H9 (cell line): ENCODE measurements around the gene DPH5. TPM values are rescaled to one million over a fixed set of nuclear protein-coding genes. Genes with fewer than 3 reads are reported as not detected.
"Not testable (repeated sequence)": the region's sequence is repeated elsewhere in the genome, so short reads cannot be mapped to it uniquely, and the experiment has no call there.

Experiments
- DNase-seq: peaks from one replicate; pipeline ENCODE4 v3.0.0-alpha.2; 2017
- H2AFZ ChIP-seq: one replicate; pipeline ENCODE4 v1.6.1; 2013; ENCODE audit warnings: mild to moderate bottlenecking, low read length, control low read depth, moderate library complexity
- H2AK5ac ChIP-seq: 2 replicates; pipeline ENCODE4 v1.6.1; 2013; ENCODE audit warnings: low read length, control low read depth, mixed read lengths; ENCODE audit not compliant: insufficient read length
- H2BK120ac ChIP-seq: one replicate; pipeline ENCODE4 v1.6.1; 2013; ENCODE audit warnings: low read depth, mild to moderate bottlenecking, low read length, control low read depth, inconsistent platforms; ENCODE audit not compliant: poor library complexity, severe bottlenecking
- H2BK12ac ChIP-seq: 2 replicates; pipeline ENCODE4 v1.6.1; 2013; ENCODE audit warnings: low read length, control low read depth, mixed read lengths, low read depth; ENCODE audit not compliant: insufficient read length
- H2BK15ac ChIP-seq: 2 replicates; pipeline ENCODE4 v1.6.1; 2013; ENCODE audit warnings: low read depth, low read length, control low read depth
- H2BK20ac ChIP-seq: one replicate; pipeline ENCODE4 v1.6.1; 2013; ENCODE audit warnings: low read depth, mild to moderate bottlenecking, low read length, control low read depth, inconsistent platforms; ENCODE audit not compliant: poor library complexity, severe bottlenecking
- H2BK5ac ChIP-seq: 2 replicates; pipeline ENCODE4 v1.6.1; 2013; ENCODE audit warnings: low read length, control low read depth, mixed read lengths; ENCODE audit not compliant: insufficient read length
- H3K14ac ChIP-seq: 2 replicates; pipeline ENCODE4 v1.6.1; 2013; ENCODE audit warnings: low read length, control low read depth; ENCODE audit not compliant: insufficient read depth
- H3K18ac ChIP-seq: 2 replicates; pipeline ENCODE4 v1.6.1; 2013; ENCODE audit warnings: low read depth, mild to moderate bottlenecking, mixed read lengths, low read length, control low read depth; ENCODE audit not compliant: insufficient read length
- H3K23ac ChIP-seq: 2 replicates; pipeline ENCODE4 v1.6.1; 2013; ENCODE audit warnings: low read length, control low read depth, mixed read lengths, low read depth; ENCODE audit not compliant: insufficient read length
- H3K23me2 ChIP-seq: 2 replicates; pipeline ENCODE4 v1.6.1; 2013; ENCODE audit warnings: low read depth, mild to moderate bottlenecking, mixed read lengths, low read length, control low read depth; ENCODE audit not compliant: insufficient read length, poor library complexity, severe bottlenecking
- H3K27ac ChIP-seq: 2 replicates; pipeline ENCODE4 v1.5.1; 2013; ENCODE audit warnings: low read length, control low read depth, mixed read lengths, low read depth; ENCODE audit not compliant: insufficient read length
- H3K27me3 ChIP-seq: 2 replicates; pipeline ENCODE4 v1.6.1; 2013; ENCODE audit warnings: low read length, control low read depth, inconsistent platforms; ENCODE audit not compliant: insufficient read depth
- H3K4ac ChIP-seq: 2 replicates; pipeline ENCODE4 v1.6.1; 2013; ENCODE audit warnings: low read depth, mild to moderate bottlenecking, control low read depth, inconsistent platforms, low read length, moderate library complexity
- H3K4me1 ChIP-seq: 2 replicates; pipeline ENCODE4 v1.6.1; 2013; ENCODE audit warnings: low read length, control low read depth, inconsistent platforms; ENCODE audit not compliant: insufficient read depth
- H3K4me2 ChIP-seq: 2 replicates; pipeline ENCODE4 v1.6.1; 2013; ENCODE audit warnings: low read length, control low read depth, mixed read lengths; ENCODE audit not compliant: insufficient read length, insufficient read depth
- H3K56ac ChIP-seq: 2 replicates; pipeline ENCODE4 v1.6.1; 2013; ENCODE audit warnings: low read depth, mild to moderate bottlenecking, mixed read lengths, low read length, control low read depth; ENCODE audit not compliant: insufficient read length
- H3K79me1 ChIP-seq: 2 replicates; pipeline ENCODE4 v1.6.1; 2013; ENCODE audit warnings: low read depth, mild to moderate bottlenecking, moderate library complexity, low read length, control low read depth, inconsistent platforms; ENCODE audit not compliant: insufficient read depth, poor library complexity, severe bottlenecking
- H3K79me2 ChIP-seq: 2 replicates; pipeline ENCODE4 v1.6.1; 2013; ENCODE audit warnings: low read length, control low read depth, inconsistent platforms; ENCODE audit not compliant: insufficient read depth
- H3K9ac ChIP-seq: 2 replicates; pipeline ENCODE4 v1.6.1; 2013; ENCODE audit warnings: low read length, control low read depth, mixed read lengths; ENCODE audit not compliant: insufficient read length; ENCODE audit errors: extremely low read depth
- H3K9me3 ChIP-seq: one replicate; pipeline ENCODE4 v1.6.1; 2013; ENCODE audit warnings: low read depth, low read length, inconsistent platforms; ENCODE audit not compliant: control insufficient read depth
- H3T11ph ChIP-seq: one replicate; pipeline ENCODE4 v1.6.1; 2013; ENCODE audit warnings: mild to moderate bottlenecking, low read length, control low read depth, inconsistent platforms
- H4K20me1 ChIP-seq: one replicate; pipeline ENCODE4 v1.6.1; 2013; ENCODE audit not compliant: control insufficient read depth, insufficient read length, insufficient read depth
- H4K5ac ChIP-seq: 2 replicates; pipeline ENCODE4 v1.6.1; 2013; ENCODE audit warnings: low read depth, mild to moderate bottlenecking, mixed read lengths, low read length, control low read depth; ENCODE audit not compliant: insufficient read length
- H4K8ac ChIP-seq: replicated peaks from 2 replicates; pipeline ENCODE4 v1.6.1; 2013; ENCODE audit warnings: low read length, control low read depth, mixed read lengths, low read depth; ENCODE audit not compliant: insufficient read length
- H4K91ac ChIP-seq: 2 replicates; pipeline ENCODE4 v1.6.1; 2013; ENCODE audit warnings: low read depth, mild to moderate bottlenecking, moderate library complexity, mixed read lengths, low read length, control low read depth; ENCODE audit not compliant: insufficient read length
- H3K27ac Mint-ChIP-seq, 3 experiments: 2 replicates in 2 of 3; 3 replicates in 1 of 3; pipeline ENCODE4 v1.8.0; 2020 to 2021; ENCODE audit warnings: mixed read lengths in 3 of 3, mild to moderate bottlenecking in 1 of 3, moderate library complexity in 1 of 3
- H3K27me3 Mint-ChIP-seq: 2 replicates; pipeline ENCODE4 v1.8.0; 2021; ENCODE audit warnings: low read depth, mild to moderate bottlenecking, moderate library complexity, mixed read lengths
- H3K36me3 Mint-ChIP-seq, 3 experiments: 2 replicates in 2 of 3; 3 replicates in 1 of 3; pipeline ENCODE4 v1.8.0; 2020 to 2021; ENCODE audit warnings: low read depth in 3 of 3, mixed read lengths in 3 of 3; ENCODE audit not compliant: insufficient read depth in 1 of 3
- H3K4me1 Mint-ChIP-seq, 2 experiments: 2 replicates each; pipeline ENCODE4 v1.8.0; 2020; ENCODE audit warnings: mixed read lengths in 2 of 2
- H3K4me3 Mint-ChIP-seq, 2 experiments: 2 replicates in 1 of 2; 3 replicates in 1 of 2; pipeline ENCODE4 v1.8.0; 2020 to 2021; ENCODE audit warnings: mild to moderate bottlenecking in 2 of 2, mixed read lengths in 2 of 2, moderate library complexity in 1 of 2
- H3K9me3 Mint-ChIP-seq, 2 experiments: 2 replicates in 1 of 2; 3 replicates in 1 of 2; pipeline ENCODE4 v1.8.0; 2020; ENCODE audit warnings: mild to moderate bottlenecking in 2 of 2, mixed read lengths in 2 of 2, moderate library complexity in 1 of 2
- WGBS: extraction: QIAGEN DNeasy Blood & Tissue Kit; methylation state at CpG from one replicate; pipeline ENCODE4 v1.1.7; 2013; ENCODE audit warnings: missing lambda C conversion rate, low lambda C conversion rate, mixed read lengths; ENCODE audit not compliant: insufficient read length; ENCODE audit errors: extremely low coverage; 5-methylcytosine and 5-hydroxymethylcytosine counted together
- total RNA-seq: library from RNA; stranded (reverse); gene quantifications from 2 replicates; pipeline ENCODE4 v1.2.1, GENCODE V29; 2021

The DPH5 gene
- total RNA-seq, 1 experiment from 2014 or later: 49.4 TPM

- H4K20me1 ChIP-seq, H3K9me3 ChIP-seq, H2BK5ac ChIP-seq, H2BK120ac ChIP-seq, H3K23me2 ChIP-seq, H3K4me2 ChIP-seq, H3K9ac ChIP-seq, H3K27me3 ChIP-seq, H3K79me1 ChIP-seq, H3K56ac ChIP-seq, H3K23ac ChIP-seq, H3K79me2 ChIP-seq, H2BK15ac ChIP-seq, H3K14ac ChIP-seq, H3K4me3 Mint-ChIP-seq, H3T11ph ChIP-seq, H3K27ac ChIP-seq, DNase-seq, H2BK12ac ChIP-seq, H2AK5ac ChIP-seq, H4K91ac ChIP-seq, H3K27me3 Mint-ChIP-seq, H4K5ac ChIP-seq, H3K4ac ChIP-seq, H4K8ac ChIP-seq, H2AFZ ChIP-seq, H2BK20ac ChIP-seq: not testable (repeated sequence)
- H3K4me1 Mint-ChIP-seq: peaks cover 50 to 54% of the 10 kb centered on the region in 2 experiments
- Histone ChIP-seq H3K4me1 (peaks cover 13% of the 10 kb centered on the region; the same call in 1 of the 2 replicates), H3K18ac (peak overlapping the region; percentile 56)
- H3K27ac Mint-ChIP-seq: peak overlapping the region; percentile 76 to 97 (median 85)
- H3K9me3 Mint-ChIP-seq: peaks cover 19 to 26% of the 10 kb centered on the region in 2 experiments
- WGBS: no CpG with 5 or more reads among the region's 7 CpGs
- H3K36me3 Mint-ChIP-seq: peaks cover 45 to 53% (median 50%) of the 10 kb centered on the region in 3 experiments
Measured at GRCh38 chr1:100948721-100949405, 76.7 kb downstream of the DPH5 start.

- not testable (repeated sequence) for H3K27ac ChIP-seq, H3K27me3 Mint-ChIP-seq, H4K91ac ChIP-seq, H2BK5ac ChIP-seq, H2AFZ ChIP-seq, H2AK5ac ChIP-seq, H3K23ac ChIP-seq, H3K56ac ChIP-seq, H2BK20ac ChIP-seq, H3T11ph ChIP-seq, H2BK15ac ChIP-seq, H3K79me2 ChIP-seq, H3K79me1 ChIP-seq, H3K23me2 ChIP-seq, DNase-seq, H3K14ac ChIP-seq, H4K8ac ChIP-seq, H3K4me2 ChIP-seq, H3K9ac ChIP-seq, H3K4me3 Mint-ChIP-seq, H3K18ac ChIP-seq, H2BK120ac ChIP-seq, H3K4ac ChIP-seq, H3K27me3 ChIP-seq, H4K5ac ChIP-seq, H3K9me3 ChIP-seq, H2BK12ac ChIP-seq, H4K20me1 ChIP-seq
- no CpG with 5 or more reads among the region's 3 CpGs for WGBS
- H3K4me1 Mint-ChIP-seq: peaks cover 40 to 44% of the 10 kb centered on the region in 2 experiments
- peak overlapping the region in 2 of 3 experiments; percentile 14 to 41; a peak in 1 of 7 replicates for H3K27ac Mint-ChIP-seq
- peaks cover 19 to 26% of the 10 kb centered on the region in 2 experiments for H3K9me3 Mint-ChIP-seq
- H3K4me1 ChIP-seq: peaks cover 11% of the 10 kb centered on the region; the same call in 1 of the 2 replicates
- peaks cover 50 to 54% (median 53%) of the 10 kb centered on the region in 3 experiments for H3K36me3 Mint-ChIP-seq
Measured at GRCh38 chr1:100947816-100948215, 77.8 kb downstream of the DPH5 start.
